Hepatic stellate cell (primary cell): Measurements from ENCODE around the gene ZNF366.

Source experiments
- DNase-seq: peaks from one replicate; pipeline ENCODE4 v3.0.0; 2011; ENCODE audit warnings: low spot score

Gene ZNF366

GRCh38 chr5:72494623-72495124 lies 12.5 kb downstream of the ZNF366 start:
- no peak for DNase-seq

GRCh38 chr5:72489536-72489935 lies 17.7 kb downstream of the ZNF366 start:
- no peak for DNase-seq

- DNase-seq, result no peak
Observed at GRCh38 chr5:72488756-72489155, 18.5 kb downstream of the ZNF366 start.

- DNase-seq, result no peak
Observed at GRCh38 chr5:72487177-72487576, 20.0 kb downstream of the ZNF366 start.

- DNase-seq, result no peak
Observed at GRCh38 chr5:72486371-72486770, 20.8 kb downstream of the ZNF366 start.

GRCh38 chr5:72485430-72485974 lies 21.7 kb downstream of the ZNF366 start:
- DNase-seq, result no peak

GRCh38 chr5:72482046-72482445 lies 25.2 kb downstream of the ZNF366 start:
- no peak for DNase-seq

- no peak for DNase-seq
Observed at GRCh38 chr5:72480841-72481240, 26.4 kb downstream of the ZNF366 start.

GRCh38 chr5:72479921-72480320 lies 27.3 kb downstream of the ZNF366 start:
- no peak for DNase-seq

- DNase-seq, result no peak
Observed at GRCh38 chr5:72478684-72479083, 28.5 kb downstream of the ZNF366 start.

- DNase-seq, result no peak
Observed at GRCh38 chr5:72478276-72478675, 28.9 kb downstream of the ZNF366 start.

GRCh38 chr5:72477644-72478043 lies 29.6 kb downstream of the ZNF366 start:
- no peak for DNase-seq

- DNase-seq, result no peak
Observed at GRCh38 chr5:72477176-72477575, 30.0 kb downstream of the ZNF366 start.

- no peak for DNase-seq
Observed at GRCh38 chr5:72476721-72477120, 30.5 kb downstream of the ZNF366 start.

- DNase-seq, result no peak
Observed at GRCh38 chr5:72476275-72476674, 30.9 kb downstream of the ZNF366 start.

- DNase-seq, result no peak
Observed at GRCh38 chr5:72474516-72474915, 32.7 kb downstream of the ZNF366 start.

- no peak for DNase-seq
Observed at GRCh38 chr5:72474046-72474500, 33.1 kb downstream of the ZNF366 start.

GRCh38 chr5:72472666-72473422 lies 34.4 kb downstream of the ZNF366 start:
- DNase-seq, result no peak

GRCh38 chr5:72472031-72472430 lies 35.2 kb downstream of the ZNF366 start:
- no peak for DNase-seq

GRCh38 chr5:72470826-72471225 lies 36.4 kb downstream of the ZNF366 start:
- peak; percentile 46 for DNase-seq

GRCh38 chr5:72468606-72469005 lies 38.6 kb downstream of the ZNF366 start:
- DNase-seq, result no peak

GRCh38 chr5:72468024-72468423 lies 39.2 kb downstream of the ZNF366 start:
- DNase-seq, result no peak

GRCh38 chr5:72467461-72467860 lies 39.7 kb downstream of the ZNF366 start:
- DNase-seq, result no peak
